Left forelimb (tissue), 1 donor: ENCODE measurements around the gene MAP2.
"Not testable (repeated sequence)": the region's sequence is repeated elsewhere in the genome, so short reads cannot be mapped to it uniquely, and the experiment has no call there.

Source experiments
- DNase-seq: peaks from one replicate; pipeline ENCODE4 v3.0.0-alpha.2; 2018; ENCODE audit warnings: low spot score

Gene MAP2

DNA sequence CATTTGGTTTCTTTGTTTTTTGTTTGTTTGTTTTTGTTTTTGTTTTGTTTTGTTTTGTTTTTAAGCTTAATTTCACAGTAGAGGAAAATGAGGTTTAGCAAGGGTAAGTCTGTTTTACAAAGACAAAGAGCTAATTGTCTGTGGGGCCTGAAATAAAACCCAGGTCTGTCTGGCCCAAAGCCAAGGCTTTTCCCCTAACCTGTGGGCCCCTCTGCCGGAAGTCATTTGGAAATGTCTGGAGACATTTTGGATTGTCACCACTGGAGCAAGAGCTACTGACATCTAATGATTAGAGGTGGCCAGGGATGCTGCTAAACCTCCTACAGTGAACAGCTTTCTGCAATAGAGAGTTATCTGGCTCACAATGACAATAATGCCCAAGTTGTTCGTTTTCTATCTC is 167.2 kb downstream of the MAP2 start:
- DNase-seq = no peak

DNA sequence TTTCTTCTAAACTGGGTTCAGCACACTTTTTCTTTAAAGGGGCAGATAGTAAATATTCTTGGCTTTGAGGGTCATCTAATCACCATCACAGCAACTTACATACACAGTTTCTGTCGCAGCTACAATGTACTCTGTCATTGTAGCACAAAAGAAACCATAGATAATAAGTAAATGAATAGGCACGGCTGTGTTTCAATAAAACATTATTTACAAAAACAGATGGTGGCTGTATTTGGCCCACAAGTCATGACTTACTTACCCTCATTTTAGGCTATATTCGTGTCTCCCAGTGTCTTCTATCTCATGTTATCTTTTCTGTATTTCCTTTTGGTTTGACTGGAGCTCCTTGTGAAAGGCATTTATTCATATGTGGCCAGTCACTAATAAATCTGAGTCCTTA is 168.3 kb downstream of the MAP2 start:
- no peak for DNase-seq

DNA sequence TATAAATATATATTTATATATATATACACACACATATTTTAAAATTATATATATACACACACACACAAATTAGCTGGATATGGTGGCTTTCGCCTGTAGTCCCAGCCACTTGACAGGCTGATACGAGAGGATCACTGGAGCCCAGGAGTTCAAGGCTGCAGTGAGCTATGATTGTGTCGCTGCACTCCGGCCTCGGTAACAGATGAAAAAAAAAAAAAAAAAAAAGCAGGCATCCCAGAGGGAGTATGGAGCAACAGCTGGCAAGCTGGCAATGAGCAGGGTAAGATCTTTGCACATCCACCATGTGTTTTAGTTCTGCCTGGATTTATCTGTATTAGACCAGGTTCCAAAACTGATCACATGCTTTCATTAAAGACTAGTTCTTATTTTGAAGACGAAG is 170.1 kb downstream of the MAP2 start:
- DNase-seq = no peak

DNA sequence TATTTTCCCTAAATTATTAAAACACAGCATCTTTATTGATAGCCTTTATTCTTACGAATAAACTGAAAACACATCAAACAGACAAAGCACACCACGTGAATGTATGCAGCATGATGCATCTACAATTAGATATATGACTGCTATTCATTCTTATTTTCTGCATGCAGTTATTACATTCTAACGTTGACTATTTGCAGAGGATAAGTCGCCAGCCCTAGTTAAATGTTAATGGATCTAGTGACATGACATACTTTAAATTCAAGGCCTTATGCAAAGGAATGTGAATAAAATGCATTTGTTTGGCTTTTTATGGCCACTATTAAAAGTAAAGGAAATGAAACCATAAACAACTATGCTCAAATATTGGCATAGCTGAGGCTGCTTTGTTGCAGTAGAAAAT is 172.4 kb downstream of the MAP2 start:
- no peak for DNase-seq

DNA sequence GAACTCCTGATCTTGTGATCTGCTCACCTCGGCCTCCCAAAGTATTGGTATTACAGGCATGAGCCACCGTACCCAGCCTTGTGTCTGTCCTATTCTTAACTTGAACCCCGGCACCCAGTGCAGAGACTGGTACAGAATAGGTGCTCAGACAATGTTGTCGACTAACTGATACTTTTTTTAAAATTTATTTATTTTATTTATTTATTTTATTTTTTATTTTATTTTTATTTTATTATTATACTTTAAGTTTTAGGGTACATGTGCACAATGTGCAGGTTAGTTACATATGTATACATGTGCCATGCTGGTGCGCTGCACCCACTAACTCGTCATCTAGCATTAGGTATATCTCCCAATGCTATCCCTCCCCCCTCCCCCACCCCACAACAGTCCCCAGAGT is 174.4 kb downstream of the MAP2 start:
- not testable (repeated sequence) for DNase-seq

DNA sequence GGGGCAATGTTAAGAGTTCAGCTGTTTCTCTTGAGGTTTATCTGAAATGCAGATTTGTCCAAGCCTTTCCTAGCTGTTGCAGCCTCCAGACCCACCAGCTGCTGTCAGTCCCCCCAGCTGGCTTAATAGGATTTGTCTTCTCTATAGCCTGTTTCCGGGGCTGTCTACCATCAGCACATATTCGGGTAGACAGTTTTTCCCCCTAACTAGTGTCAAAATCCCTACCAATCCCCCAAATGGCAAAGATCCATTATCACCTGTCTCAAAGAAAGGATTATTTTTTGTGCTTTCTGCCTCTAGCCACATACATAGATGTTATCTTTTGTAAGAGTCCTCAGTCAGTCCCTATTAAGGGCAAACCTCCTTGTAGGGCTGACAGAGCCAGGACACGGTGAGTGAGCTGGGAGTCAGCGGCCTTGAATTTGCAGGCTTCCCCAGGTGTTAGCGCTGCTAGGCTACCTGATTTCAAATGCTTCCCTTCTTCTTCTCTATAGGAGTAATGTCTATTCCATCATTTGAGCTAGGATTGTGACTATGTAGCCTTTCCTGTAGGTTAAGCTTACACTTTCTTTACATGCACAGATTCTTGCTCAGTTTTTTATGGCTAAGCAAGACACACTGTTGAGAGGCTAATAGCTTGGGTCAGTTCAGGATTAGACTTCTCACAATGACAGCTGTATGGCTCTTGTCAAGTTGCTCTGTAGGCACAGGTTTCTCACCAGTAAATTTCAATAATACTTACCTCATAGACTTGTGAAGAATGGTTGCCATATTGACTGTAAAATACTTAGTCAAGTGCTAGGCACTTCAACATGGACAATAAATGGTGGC is 176.7 kb downstream of the MAP2 start:
- DNase-seq = no peak

DNA sequence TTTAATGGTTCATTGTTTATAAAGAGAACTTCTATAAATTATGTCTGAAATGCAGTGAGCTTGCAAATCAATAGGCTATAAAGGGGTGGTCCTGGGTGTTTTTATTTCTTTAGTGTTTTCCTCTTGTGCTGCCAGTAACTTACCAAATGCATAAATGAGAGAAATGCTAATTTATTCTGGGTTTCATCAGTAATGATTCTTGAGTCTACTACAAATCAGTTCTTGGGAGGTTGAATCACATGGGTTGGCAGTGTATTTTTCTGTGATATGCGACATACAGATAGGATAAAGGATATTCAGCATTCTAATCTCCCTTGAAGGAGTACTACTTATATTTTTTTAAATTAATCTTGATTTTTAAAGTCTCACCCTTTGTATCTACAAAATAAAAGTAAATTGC is 177.7 kb downstream of the MAP2 start:
- DNase-seq = no peak

DNA sequence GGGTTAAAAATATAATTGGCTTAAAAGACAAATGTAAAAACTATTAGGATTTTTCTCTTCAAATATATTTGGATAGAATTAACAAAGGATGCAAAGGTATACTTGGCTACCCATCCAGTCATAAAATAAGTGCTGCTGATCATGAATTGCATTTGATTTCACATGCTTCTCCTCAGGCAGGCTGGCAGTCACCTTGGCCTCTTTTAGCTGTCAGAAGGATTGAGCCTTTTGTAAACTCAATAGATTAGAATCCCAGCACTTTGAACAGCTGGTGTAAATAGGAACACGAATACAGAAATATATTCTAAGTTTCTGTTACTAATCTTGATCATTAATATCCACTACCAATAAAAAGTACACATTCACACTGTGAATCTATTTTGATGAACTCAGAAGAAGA is 178.4 kb downstream of the MAP2 start:
- no peak for DNase-seq

DNA sequence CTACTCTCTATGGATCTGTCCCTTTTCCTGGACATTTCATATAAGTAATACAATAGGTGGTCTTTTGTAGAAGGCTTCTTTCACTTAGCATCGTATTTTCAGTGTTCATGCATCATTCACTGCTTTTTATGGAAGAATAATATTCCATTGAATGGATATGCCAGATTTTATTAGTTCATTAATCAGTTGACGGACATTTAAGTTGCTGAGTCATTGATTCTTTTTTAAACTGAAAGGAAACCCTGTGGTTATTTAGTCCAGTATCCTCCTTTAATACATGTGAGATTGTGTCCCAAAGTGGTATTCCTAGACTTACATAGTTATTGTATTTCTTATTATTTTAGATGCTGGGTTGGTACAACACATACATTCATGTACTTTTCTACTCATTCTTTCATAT is 185.7 kb downstream of the MAP2 start:
- no peak for DNase-seq

DNA sequence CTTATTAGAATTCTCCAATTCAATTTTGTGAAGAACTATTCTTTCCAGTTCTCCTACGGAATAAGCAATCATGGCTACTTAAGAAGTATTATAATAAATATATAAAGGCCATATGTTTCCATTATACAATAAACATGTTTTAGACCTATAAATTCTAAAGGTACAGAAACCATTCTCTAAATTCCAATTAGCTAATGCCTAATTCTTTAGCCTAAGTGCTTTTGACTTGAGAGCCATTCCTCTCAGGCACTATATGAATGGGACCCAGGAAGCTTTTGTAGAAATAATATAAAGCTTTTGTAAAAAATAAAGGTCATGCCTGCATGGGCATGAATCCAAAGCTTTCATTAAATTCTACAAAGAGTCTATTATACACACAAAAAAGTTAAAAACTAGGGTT is 186.8 kb downstream of the MAP2 start:
- DNase-seq = no peak

DNA sequence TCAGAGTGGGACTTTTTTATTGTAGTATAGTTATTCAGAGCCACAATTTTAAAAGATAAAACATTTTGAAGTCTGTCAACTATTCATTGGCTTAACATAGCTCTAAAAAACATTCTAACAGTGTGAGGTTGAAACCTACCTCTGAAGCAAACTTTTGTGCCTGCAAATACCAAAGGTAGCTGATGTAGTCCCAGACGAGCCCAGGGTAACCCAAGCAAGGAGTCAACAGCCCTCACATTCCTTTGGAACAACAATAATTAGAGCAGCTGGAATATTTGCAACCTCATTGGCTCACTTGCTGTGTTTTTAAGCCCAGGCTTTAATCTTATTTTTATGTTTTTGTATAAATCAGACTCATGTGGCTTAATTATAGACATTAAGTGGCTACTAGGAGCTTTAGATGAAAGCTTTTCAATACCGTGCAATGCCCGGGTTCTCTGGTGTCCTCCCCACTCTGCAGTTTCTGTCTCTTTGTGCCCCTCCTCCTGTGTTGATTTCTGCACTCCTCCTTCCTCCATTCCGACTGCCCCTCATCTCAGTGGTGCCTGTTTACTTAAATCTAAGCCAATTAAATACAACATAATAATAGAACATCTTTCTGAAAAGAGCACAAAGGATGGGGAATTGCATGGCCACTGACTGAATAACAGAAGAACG is 189.9 kb downstream of the MAP2 start:
- DNase-seq = no peak

DNA sequence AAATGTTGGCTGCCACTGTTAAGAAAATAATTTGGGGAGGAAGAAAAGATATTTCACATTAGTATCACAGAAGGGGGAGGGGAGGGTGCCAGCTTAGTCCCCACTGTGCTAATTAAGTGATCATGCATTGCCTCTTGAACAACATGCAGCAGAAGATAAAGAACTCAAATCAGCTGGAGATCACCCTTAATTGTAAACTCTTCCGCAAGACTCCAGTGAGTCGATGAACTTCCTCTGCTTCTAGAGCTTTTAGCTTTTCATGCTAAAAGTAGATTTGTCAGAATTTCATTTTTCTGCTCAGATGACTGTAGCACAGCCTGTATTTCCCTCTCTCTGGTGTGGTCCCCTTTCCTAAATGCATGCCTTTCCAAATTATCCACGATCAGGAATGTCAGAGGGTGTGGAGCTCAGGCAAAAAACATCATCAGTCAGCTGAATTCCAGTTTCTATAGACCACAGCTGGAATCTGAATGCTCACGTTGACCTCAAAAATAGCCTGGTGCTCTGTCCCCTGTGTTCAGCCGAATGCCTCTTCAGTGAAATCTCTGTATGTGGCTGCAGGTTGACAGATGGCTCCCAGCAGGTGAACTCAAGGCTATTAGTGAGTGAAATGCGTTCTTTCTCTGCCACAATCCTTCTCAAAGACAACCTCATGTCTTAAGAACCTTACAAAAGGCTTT is 191.0 kb downstream of the MAP2 start:
- no peak for DNase-seq

DNA sequence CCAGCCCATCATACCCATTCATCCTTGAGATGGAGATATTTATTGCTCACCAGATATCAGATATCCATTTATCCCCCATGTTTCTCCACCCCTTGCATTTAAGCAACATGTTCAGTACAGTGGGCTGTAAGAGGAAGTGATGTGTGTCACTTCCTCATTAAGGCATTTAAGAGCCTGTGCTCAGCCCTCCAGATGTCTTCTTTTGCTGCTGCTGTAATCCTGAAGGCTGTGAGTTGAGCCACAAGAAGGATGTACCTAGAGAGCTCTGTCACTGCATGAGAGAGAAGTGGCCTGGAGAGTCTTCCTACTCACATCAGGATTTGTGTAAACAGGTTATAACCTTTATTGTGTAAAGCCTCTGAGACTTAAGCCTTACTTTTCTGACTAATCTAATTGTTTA is 195.9 kb downstream of the MAP2 start:
- no peak for DNase-seq

DNA sequence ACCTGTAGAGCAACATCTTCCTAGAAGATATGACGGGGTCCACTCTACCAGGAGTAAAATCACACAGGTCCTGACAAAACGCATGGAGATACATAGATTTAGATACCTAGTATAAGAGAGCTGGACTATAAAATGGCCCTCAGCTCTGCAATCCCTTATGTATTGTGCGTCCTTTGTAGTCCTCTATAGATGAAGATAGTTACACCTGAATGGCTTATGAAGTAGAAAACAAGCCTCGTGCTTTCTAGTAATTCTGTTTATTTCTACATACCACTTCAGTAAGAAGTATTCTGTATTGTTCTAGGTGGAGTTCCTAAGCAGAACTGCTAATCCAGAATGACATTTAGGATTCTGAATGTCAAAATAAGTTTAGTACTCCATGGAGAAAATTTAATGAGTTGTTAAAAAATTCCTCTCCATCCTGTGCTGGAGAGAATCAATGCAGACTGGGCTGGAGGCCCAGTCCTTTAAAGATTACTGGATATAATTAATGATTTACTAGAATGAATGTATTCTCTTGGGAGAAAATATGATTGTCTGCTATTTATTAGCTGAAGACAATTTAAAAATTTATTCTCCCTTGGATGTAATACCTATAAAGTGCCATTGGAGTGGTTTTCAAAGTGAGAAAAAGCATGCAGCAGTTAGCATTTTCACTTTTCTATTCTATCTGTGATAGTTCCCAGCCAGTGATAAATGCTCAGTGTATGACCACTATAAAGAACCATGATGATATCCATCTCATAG is 200.5 kb downstream of the MAP2 start:
- no peak for DNase-seq

DNA sequence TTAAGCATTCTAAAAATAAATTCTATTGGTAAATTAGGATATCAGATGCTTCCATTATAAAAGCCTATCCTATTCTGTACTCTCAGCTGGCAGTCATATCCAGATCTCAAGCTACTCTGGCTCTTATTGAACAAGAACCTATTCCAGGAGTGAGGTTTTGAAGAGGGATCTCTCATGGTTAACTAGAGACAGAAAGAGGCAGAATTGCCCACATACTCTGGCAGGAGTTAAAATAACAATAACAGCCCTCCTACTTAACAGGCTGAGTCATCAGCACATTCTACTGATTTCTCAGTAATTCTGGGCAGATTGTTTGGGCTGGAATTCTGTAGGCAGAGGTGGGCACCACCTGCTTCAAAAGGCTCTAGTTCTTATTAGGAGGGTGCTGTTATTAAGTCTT is 205.8 kb downstream of the MAP2 start:
- DNase-seq = no peak

DNA sequence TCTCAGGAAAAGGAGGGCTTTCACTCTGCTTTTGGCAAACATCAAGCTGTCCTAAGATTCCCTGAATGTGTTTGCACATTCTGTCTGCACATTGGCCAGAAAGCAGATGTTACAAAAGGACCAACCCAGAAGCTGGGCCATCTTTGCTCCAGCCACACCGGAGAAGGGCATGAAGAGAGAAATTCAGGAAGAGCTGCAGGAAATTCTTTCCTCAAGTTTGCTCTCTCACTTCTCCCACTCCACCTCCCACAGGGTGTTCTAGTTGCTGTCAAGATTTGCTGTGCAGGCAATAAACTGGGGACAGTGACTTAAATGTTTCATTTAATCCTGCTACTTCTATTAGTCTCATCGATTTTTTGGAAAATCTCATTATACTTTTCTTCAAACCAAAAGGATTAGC is 210.1 kb downstream of the MAP2 start:
- no peak for DNase-seq

DNA sequence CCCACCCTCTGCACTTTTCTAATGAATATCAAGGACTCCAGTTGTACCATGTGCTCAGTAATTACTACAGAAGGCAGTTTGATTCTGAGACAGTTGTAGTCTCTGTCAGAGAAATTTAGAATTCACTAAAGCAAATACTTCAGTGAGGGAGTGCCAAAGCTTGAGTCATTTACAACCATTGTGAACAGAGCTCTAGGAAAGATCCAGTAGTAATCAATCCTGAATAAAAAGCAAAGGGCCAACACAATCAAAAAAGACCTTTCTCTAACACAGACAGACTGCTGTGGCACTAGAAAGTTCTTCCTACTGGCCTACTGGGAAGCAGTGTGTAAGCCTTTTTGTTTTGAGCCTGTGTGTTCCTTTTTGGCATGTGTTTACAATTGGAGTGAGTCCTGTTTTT is 212.2 kb downstream of the MAP2 start:
- no peak for DNase-seq

DNA sequence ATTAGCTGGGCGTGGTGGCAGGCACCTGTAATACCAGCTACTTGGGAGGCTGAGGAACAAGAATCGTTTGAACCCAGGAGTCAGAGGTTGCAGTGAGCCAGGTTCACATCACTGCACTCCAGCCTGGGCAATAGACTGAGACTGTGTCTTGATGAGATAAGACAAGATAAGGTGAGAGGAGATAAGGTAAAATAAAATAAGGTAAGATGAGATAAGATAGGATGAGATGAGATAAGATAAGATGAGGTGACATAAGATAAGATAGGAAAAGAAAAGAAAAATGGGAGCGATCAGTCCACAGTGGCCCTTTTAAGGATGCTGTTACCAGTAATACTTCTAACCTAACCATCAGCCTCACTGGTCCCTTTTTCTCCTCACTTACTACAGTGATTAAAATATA is 213.4 kb downstream of the MAP2 start:
- no peak for DNase-seq

DNA sequence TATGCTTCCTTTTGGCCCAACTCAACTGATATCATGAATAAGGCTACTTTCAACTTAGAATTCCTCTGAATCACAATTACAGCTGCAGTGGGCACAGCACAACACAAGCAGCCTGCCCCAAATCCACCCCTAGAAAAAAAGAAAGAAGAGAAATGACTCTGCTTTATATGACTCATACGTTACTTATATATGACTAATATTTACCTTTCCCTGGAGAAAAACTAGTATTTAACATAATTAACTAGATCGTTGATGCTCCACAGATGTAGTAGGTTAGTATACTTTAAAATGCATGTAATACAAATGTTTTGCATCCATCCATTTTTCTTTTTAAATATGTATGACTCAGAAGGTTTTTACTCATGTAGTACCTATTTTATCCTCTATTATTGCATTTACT is 214.5 kb downstream of the MAP2 start:
- DNase-seq = no peak

DNA sequence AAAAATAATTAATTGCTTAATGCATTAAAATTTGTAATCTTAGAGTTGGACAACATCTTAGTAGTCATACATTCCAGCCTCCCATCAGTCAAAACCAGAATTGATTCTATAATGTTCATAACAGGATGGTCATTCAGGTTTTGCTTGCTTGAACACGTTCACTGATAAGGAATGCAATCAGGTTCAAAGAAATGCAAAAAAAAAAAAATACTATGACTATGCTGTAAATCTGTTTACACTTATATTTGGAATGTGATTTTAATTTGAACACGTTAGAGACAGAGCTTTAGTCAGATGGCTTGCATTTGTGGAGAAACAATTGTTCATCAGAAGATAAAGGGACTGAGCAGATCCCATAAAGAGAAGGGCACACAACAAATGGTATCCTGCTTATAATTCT is 216.5 kb downstream of the MAP2 start:
- no peak for DNase-seq

DNA sequence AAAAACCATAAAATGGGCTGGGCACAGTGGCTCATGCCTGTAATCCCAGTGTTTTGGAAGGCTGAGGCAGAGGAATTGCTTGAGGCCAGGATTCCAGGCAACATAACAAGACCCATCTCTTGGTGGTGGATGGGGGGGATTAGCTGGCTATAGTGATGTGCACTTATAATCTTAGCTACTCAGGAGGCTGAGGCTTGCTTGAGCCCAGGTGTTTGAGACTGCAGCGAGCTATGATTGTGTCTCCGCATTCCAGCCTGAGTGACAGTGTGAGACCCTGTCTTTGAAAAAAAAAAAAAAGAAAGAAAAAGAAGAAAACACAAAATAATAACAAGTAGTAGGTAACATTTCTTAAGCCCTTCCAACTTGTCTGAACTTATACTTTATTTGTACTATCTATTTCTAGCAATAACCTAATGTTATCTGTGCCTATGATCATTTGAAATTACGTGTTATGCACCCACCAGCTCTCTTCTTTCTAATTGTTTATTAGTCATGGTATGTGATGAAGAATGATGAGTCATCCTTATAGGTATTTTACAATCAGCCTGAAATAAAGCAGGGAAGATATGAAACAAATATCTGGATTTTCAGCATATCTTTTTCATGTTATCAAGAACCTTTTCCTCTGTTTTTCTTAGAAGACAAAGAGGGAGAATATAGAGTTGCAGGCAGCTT is 218.4 kb downstream of the MAP2 start:
- no peak for DNase-seq

DNA sequence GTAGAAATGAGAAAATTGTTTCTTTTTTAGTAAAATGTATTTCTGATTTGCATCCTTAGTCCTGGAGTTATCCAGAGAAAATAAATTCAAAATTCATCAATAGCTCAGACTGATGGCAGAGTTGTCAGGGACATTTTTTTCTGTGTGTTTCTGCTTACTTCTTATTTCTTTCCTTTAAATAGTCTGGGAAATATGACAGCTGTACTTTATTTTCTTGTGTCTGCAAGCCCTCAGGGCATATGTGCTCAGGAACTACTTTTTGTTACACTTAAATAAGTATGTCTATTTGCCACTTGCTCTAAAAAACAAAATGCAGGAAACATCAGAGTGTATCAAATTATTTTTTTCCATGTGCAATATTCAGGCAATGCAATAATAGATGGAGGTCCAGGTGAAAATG is 221.0 kb downstream of the MAP2 start:
- no peak for DNase-seq
